Uterus (tissue), 4 donors: Measurements from ENCODE around the gene ARHGEF18. TPM values are rescaled to one million over a fixed set of nuclear protein-coding genes. Genes with fewer than 3 reads are reported as not detected.
"Not testable (repeated sequence)": the region's sequence is repeated elsewhere in the genome, so short reads cannot be mapped to it uniquely, and the experiment has no call there.

Experiments
- DNase-seq, 2 donors: peaks; one replicate each; pipeline ENCODE4 v3.0.0-alpha.2; 2019 to 2020
- H3K27ac ChIP-seq, 2 donors: fragments of 200-600 bp; sonication (generic); 1 replicate in 1 of 2; 2 replicates in 1 of 2; pipeline ENCODE4 v1.5.1; 2016 to 2018
- H3K27me3 ChIP-seq, 2 donors: fragments of 200-600 bp; sonication (generic); one replicate each; pipeline ENCODE4 v1.5.1; 2018 to 2019; ENCODE audit warnings: control low read depth in 1 of 2
- H3K36me3 ChIP-seq, 2 donors: fragments of 200-600 bp; sonication (generic); one replicate each; pipeline ENCODE4 v1.5.1; 2019; ENCODE audit warnings: control low read depth in 1 of 2
- H3K4me1 ChIP-seq, 2 donors: fragments of 200-600 bp; sonication (generic); one replicate each; pipeline ENCODE4 v1.5.1; 2018 to 2019; ENCODE audit warnings: control low read depth in 1 of 2
- H3K4me3 ChIP-seq, 2 donors: fragments of 200-600 bp; sonication (generic); 1 replicate in 1 of 2; 2 replicates in 1 of 2; pipeline ENCODE4 v1.5.1; 2018 to 2019; ENCODE audit warnings: mild to moderate bottlenecking in 1 of 2
- H3K9me3 ChIP-seq, 2 donors: fragments of 200-600 bp; sonication (generic); one replicate each; pipeline ENCODE4 v1.5.1; 2019; ENCODE audit warnings: control low read depth in 1 of 2
- CTCF ChIP-seq, 4 experiments: fragments of 200-600 bp in 2 of 4; fragments of 450-650 bp in 2 of 4; sonication (generic) in 2 of 4; IDR thresholded peaks; one replicate each; pipeline ENCODE4 v1.5.1; 2016 to 2019; ENCODE audit warnings: antibody characterized with exemption in 4 of 4, mild to moderate bottlenecking in 2 of 4, moderate library complexity in 1 of 4
- POLR2A ChIP-seq, 2 donors: fragments of 450-650 bp; IDR thresholded peaks; one replicate each; pipeline ENCODE4 v1.6.1; 2016; ENCODE audit warnings: antibody characterized with exemption in 2 of 2, mild to moderate bottlenecking in 1 of 2, moderate library complexity in 1 of 2
- intact Hi-C: fragments of 100-400 bp; cut with DNase I; formaldehyde crosslinking; loops from one replicate; pipeline ENCODE4 v1.15.1; 2023; ENCODE audit warnings: low total_unique reads
- total RNA-seq, 4 donors: library from RNA; depleted of rRNA in 3 of 4; stranded (reverse); fragments of >200 nt in 3 of 4; gene quantifications; one replicate each; pipeline versions ENCODE4 v1.1.0 to v1.2.4, GENCODE V29; 2014 to 2023
- donor health status: DM: yes; HTN: yes; CAD: no.

ARHGEF18 gene
- 10 to 100 TPM in 2 of 4 donors, 1 to 10 TPM in 2; 2.6 to 36.4 (median 18.5) TPM for total RNA-seq

- Histone ChIP-seq H3K4me3 (no peak within 1 kb of the TSS), H3K36me3 (no peaks in the 10 kb centered on the region), H3K27me3 (no peaks in the 10 kb centered on the region), H3K4me1 (no peaks in the 10 kb centered on the region), H3K27ac (no peak within 1 kb of the TSS), H3K9me3 (no peaks in the 10 kb centered on the region)
- no peak for TF ChIP-seq POLR2A (IDR thresholded peaks at IDR 0.05)
- no peak for TF ChIP-seq CTCF (IDR thresholded peaks at IDR 0.05)
- intact Hi-C loops, result loop anchor here (10.0 kb wide), 1 partner anchor 204 kb away; no protein-coding TSS in a partner anchor
- no peak for DNase-seq
These were observed at the start of gene ARHGEF18 for GRCh38 chr19:7348587-7349230. ARHGEF18 (plus strand) TSS chr19:7348937; CDS start chr19:7362891, 13,954 bp downstream.

GRCh38 chr19:7301525-7301924 is 47.2 kb upstream of the ARHGEF18 start:
- intact Hi-C loops, result no loop called here
- Histone ChIP-seq H3K4me3 (no peak overlapping the region), H3K4me1 (no peaks in the 10 kb centered on the region), H3K36me3 (no peaks in the 10 kb centered on the region), H3K27ac (no peak overlapping the region), H3K27me3 (no peaks in the 10 kb centered on the region), H3K9me3 (no peaks in the 10 kb centered on the region)
- no peak for DNase-seq
- TF ChIP-seq POLR2A (IDR thresholded peaks at IDR 0.05), result no peak
- no peak for TF ChIP-seq CTCF (IDR thresholded peaks at IDR 0.05)

GRCh38 chr19:7303470-7303869 is 45.3 kb upstream of the ARHGEF18 start:
- TF ChIP-seq CTCF (IDR thresholded peaks at IDR 0.05) (no peak), POLR2A (IDR thresholded peaks at IDR 0.05) (no peak)
- no peaks in the 10 kb centered on the region for H3K9me3 ChIP-seq
- no peaks in the 10 kb centered on the region for H3K4me1 ChIP-seq
- no peak overlapping the region for H3K27ac ChIP-seq
- no peaks in the 10 kb centered on the region for H3K36me3 ChIP-seq
- intact Hi-C loops, result no loop called here
- no peak for DNase-seq
- no peak overlapping the region for H3K4me3 ChIP-seq
- no peaks in the 10 kb centered on the region for H3K27me3 ChIP-seq

- H3K4me3 ChIP-seq, result no peak overlapping the region
- intact Hi-C loops, result no loop called here
- H3K9me3 ChIP-seq, result no peaks in the 10 kb centered on the region
- no peaks in the 10 kb centered on the region for H3K36me3 ChIP-seq
- no peaks in the 10 kb centered on the region for H3K27me3 ChIP-seq
- no peak for DNase-seq
- H3K4me1 ChIP-seq, result no peaks in the 10 kb centered on the region
- H3K27ac ChIP-seq, result no peak overlapping the region
- TF ChIP-seq POLR2A (IDR thresholded peaks at IDR 0.05) (no peak), CTCF (IDR thresholded peaks at IDR 0.05) (no peak)
These were observed 44.5 kb upstream of the ARHGEF18 start for GRCh38 chr19:7304200-7304599.

GRCh38 chr19:7307590-7308218 is 41.0 kb upstream of the ARHGEF18 start:
- no peak for DNase-seq
- Histone ChIP-seq H3K36me3 (no peaks in the 10 kb centered on the region), H3K4me3 (no peak overlapping the region), H3K9me3 (no peaks in the 10 kb centered on the region), H3K27ac (no peak overlapping the region), H3K27me3 (no peaks in the 10 kb centered on the region), H3K4me1 (no peaks in the 10 kb centered on the region)
- intact Hi-C loops, result no loop called here
- no peak for TF ChIP-seq CTCF (IDR thresholded peaks at IDR 0.05)
- TF ChIP-seq POLR2A (IDR thresholded peaks at IDR 0.05), result no peak

GRCh38 chr19:7308327-7308726 is 40.4 kb upstream of the ARHGEF18 start:
- H3K27me3 ChIP-seq, H3K4me1 ChIP-seq, H3K27ac ChIP-seq, H3K36me3 ChIP-seq, H3K9me3 ChIP-seq, intact Hi-C loops, DNase-seq, H3K4me3 ChIP-seq: not testable (repeated sequence)
